Smooth muscle cell (in vitro differentiated cells): ENCODE data around the gene PDE4C. TPM values are rescaled to one million over a fixed set of nuclear protein-coding genes. Genes with fewer than 3 reads are reported as not detected.

ENCODE experiments used
- DNase-seq: peaks from one replicate; lab custom pipeline; 2025; ENCODE audit not compliant: unreplicated experiment; lab: John Stamatoyannopoulos, UW
- H2AFZ ChIP-seq: fragments of 200-600 bp; sonication (generic); 2 replicates; pipeline ENCODE4 v1.6.0; 2016; ENCODE audit warnings: antibody characterized with exemption, low read depth, mild to moderate bottlenecking
- H3F3A ChIP-seq: fragments of 200-600 bp; sonication (generic); 2 replicates; pipeline ENCODE4 v1.6.0; 2017; ENCODE audit warnings: antibody characterized with exemption, low read depth
- H3K27ac ChIP-seq: fragments of 200-600 bp; sonication (generic); 2 replicates; pipeline ENCODE4 v1.5.1; 2016; ENCODE audit warnings: low read depth, mild to moderate bottlenecking
- H3K27me3 ChIP-seq: fragments of 200-600 bp; sonication (generic); 2 replicates; pipeline ENCODE4 v1.6.1; 2016; ENCODE audit warnings: low read depth, mild to moderate bottlenecking
- H3K36me3 ChIP-seq: fragments of 200-600 bp; sonication (generic); 2 replicates; pipeline ENCODE4 v1.5.1; 2016; ENCODE audit warnings: low read depth
- H3K4me1 ChIP-seq: fragments of 200-600 bp; sonication (generic); 2 replicates; pipeline ENCODE4 v1.5.1; 2016; ENCODE audit warnings: low read depth
- H3K4me2 ChIP-seq: fragments of 200-600 bp; sonication (generic); 2 replicates; pipeline ENCODE4 v1.6.0; 2016; ENCODE audit warnings: mild to moderate bottlenecking
- H3K4me3 ChIP-seq: fragments of 200-600 bp; sonication (generic); 2 replicates; pipeline ENCODE4 v1.5.1; 2016; ENCODE audit warnings: mild to moderate bottlenecking
- H3K79me2 ChIP-seq: fragments of 200-600 bp; sonication (generic); 2 replicates; pipeline ENCODE4 v1.6.0; 2016; ENCODE audit warnings: low read depth, mild to moderate bottlenecking
- H3K9ac ChIP-seq: fragments of 200-600 bp; sonication (generic); 2 replicates; pipeline ENCODE4 v1.6.0; 2016; ENCODE audit warnings: low read depth
- H3K9me3 ChIP-seq: fragments of 200-600 bp; sonication (generic); replicated peaks from 2 replicates; pipeline ENCODE4 v1.5.1; 2016; ENCODE audit warnings: low read depth
- H4K20me1 ChIP-seq: fragments of 200-600 bp; sonication (generic); 2 replicates; pipeline ENCODE4 v1.6.0; 2016; ENCODE audit warnings: low read depth
- WGBS: methylation state at CpG from one replicate; pipeline ENCODE4 v1.1.7; 2016; ENCODE audit warnings: low lambda C conversion rate; 5-methylcytosine and 5-hydroxymethylcytosine counted together
- polyA plus RNA-seq: library from polyadenylated mRNA; unstranded; fragments of >200 nt; fragmentation: Nextera tagmentation; extraction: Ambion mirVana; gene quantifications from 2 replicates; pipeline ENCODE4 v1.2.1, GENCODE V29; 2016
- total RNA-seq: library from RNA; depleted of rRNA; stranded (reverse); fragments of >200 nt; gene quantifications from 2 replicates; pipeline ENCODE4 v1.2.3, GENCODE V29; 2014
- TF ChIP-seq, protein P1 (sequence below): fragments of 200-600 bp; sonication (generic); IDR thresholded peaks from 2 replicates; pipeline ENCODE4 v1.5.1; 2017; ENCODE audit warnings: borderline replicate concordance, mild to moderate bottlenecking, antibody characterized with exemption; ENCODE audit not compliant: insufficient read depth, poor library complexity, severe bottlenecking

PDE4C gene
- total and polyA plus RNA-seq, 2 experiments from 2014 or later = 1.1 to 1.7 TPM

DNA sequence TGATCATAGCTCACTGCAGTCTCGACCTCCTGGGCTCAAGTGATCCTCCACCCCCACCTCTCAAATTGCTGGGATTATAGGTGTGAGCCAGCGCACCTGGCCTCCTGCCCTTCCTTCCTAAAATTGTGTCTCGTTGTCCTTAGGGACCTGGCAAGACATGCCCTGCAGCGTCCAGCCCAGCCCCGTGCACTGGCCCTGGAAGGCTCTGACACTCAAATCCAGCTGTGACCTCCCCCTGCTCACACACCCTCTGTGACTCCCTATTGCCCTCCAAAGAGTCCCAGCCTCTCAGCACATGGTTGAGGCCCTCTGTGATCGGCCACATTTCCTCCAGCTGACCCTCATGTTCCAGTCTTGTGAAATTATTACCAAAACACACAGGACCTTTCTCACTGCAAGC is 28.3 kb downstream of the PDE4C start:
- Histone ChIP-seq H3K4me2 (no peak overlapping the region), H3F3A (no peaks in the 10 kb centered on the region), H3K9me3 (no peaks in the 10 kb centered on the region), H3K4me3 (no peak overlapping the region), H3K4me1 (peaks cover 10% of the 10 kb centered on the region), H3K9ac (no peak overlapping the region), H2AFZ (no peak overlapping the region), H3K79me2 (no peaks in the 10 kb centered on the region), H3K27ac (no peak overlapping the region), H4K20me1 (peaks cover 13% of the 10 kb centered on the region), H3K36me3 (no peaks in the 10 kb centered on the region), H3K27me3 (no peaks in the 10 kb centered on the region)
- 96% methylated on average over 6 of the region's 6 CpGs for WGBS
- TF ChIP-seq, protein P1, sequence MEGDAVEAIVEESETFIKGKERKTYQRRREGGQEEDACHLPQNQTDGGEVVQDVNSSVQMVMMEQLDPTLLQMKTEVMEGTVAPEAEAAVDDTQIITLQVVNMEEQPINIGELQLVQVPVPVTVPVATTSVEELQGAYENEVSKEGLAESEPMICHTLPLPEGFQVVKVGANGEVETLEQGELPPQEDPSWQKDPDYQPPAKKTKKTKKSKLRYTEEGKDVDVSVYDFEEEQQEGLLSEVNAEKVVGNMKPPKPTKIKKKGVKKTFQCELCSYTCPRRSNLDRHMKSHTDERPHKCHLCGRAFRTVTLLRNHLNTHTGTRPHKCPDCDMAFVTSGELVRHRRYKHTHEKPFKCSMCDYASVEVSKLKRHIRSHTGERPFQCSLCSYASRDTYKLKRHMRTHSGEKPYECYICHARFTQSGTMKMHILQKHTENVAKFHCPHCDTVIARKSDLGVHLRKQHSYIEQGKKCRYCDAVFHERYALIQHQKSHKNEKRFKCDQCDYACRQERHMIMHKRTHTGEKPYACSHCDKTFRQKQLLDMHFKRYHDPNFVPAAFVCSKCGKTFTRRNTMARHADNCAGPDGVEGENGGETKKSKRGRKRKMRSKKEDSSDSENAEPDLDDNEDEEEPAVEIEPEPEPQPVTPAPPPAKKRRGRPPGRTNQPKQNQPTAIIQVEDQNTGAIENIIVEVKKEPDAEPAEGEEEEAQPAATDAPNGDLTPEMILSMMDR = no peak
- no peak for DNase-seq

DNA sequence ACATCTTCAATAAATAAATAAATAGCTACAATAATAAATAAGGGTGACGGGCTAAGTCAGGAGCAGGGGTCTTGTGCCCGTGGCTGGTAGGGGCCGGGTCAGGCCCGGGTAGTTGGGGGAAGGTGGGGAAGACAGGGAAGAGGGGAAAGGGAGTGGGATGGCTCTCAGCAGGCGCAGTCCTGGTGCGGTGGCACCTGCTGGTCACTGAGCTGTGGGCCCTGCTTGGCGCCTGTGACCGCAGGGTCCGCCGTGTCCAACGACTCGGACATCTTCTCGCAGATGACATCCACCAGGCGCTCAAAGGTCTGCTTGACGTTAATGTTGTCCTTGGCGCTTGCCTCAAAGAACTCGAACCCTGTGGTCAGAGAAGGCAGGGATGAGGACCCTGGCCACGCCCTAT is 28.9 kb downstream of the PDE4C start:
- H3K27ac ChIP-seq = no peak overlapping the region
- DNase-seq = no peak
- peaks cover 8% of the 10 kb centered on the region for H3K4me1 ChIP-seq
- H3K4me2 ChIP-seq = no peak overlapping the region
- H2AFZ ChIP-seq = no peak overlapping the region
- H3F3A ChIP-seq = peaks cover 2% of the 10 kb centered on the region
- WGBS = 88% methylated on average over 10 of the region's 18 CpGs
- TF ChIP-seq, protein P1 = no peak
- no peaks in the 10 kb centered on the region for H3K79me2 ChIP-seq
- H3K9me3 ChIP-seq = no peaks in the 10 kb centered on the region
- H3K4me3 ChIP-seq = no peak overlapping the region
- no peaks in the 10 kb centered on the region for H3K27me3 ChIP-seq
- H3K36me3 ChIP-seq = no peaks in the 10 kb centered on the region
- no peak overlapping the region for H3K9ac ChIP-seq
- peaks cover 7% of the 10 kb centered on the region for H4K20me1 ChIP-seq

DNA sequence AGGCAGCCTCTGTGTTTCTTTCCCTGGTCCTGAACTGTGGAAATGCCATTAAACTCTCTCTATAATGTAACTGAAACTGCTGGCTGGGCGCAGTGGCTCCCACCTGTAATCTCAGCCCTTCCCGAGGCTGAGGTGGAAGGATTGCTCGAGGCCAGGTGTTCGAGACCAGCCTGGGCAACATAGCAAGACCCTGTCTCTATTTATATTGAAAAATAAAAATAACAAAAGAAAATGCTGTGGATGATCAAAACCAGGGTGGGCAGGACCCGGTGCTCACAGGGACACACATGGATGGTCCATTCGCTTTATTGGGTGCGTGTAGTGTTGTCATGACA is 29.8 kb downstream of the PDE4C start:
- Histone ChIP-seq H2AFZ (no peak overlapping the region), H3F3A (peaks cover 5% of the 10 kb centered on the region), H3K27ac (no peak overlapping the region), H3K27me3 (no peaks in the 10 kb centered on the region), H3K9ac (no peak overlapping the region), H3K36me3 (no peaks in the 10 kb centered on the region), H3K9me3 (no peaks in the 10 kb centered on the region), H3K4me3 (no peak overlapping the region), H3K79me2 (no peaks in the 10 kb centered on the region), H3K4me1 (peaks cover 8% of the 10 kb centered on the region), H4K20me1 (no peaks in the 10 kb centered on the region), H3K4me2 (no peak overlapping the region)
- TF ChIP-seq, protein P1 = no peak
- WGBS = 97% methylated on average over 7 of the region's 7 CpGs
- no peak for DNase-seq

DNA sequence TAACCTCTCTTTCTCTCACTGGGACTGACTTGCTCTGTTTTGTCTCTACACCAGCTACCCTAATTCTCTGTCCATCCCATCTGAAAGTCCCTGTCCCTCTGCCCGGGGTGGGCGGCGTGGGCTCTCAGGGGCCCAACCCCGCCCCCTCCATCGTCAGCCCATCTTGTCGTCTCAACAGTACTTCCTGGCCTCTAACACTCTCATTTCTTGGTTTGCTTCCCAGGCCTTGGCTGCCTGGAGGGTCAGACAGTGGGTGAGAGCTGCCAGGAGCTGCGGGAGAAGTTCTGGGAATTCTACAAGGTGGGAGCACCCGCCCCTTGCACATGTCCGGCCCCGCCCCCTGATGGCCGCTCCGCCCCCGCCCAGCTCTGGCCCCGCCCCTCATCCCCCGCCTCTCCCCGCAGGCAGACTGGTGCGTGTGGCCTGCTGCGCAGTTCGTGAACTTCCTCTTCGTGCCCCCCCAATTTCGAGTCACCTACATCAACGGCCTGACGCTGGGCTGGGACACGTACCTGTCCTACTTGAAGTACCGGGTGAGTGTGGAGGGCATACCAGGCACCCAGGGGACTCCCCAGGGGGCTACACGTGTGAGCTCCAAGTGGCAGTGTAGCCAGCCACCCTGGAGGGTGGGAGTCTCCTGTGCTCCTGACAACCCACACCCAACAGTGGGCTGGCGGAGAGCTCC is 31.5 kb downstream of the PDE4C start:
- TF ChIP-seq, protein P1 = no peak
- H2AFZ ChIP-seq = no peak overlapping the region
- H3K4me2 ChIP-seq = peak overlapping the region; percentile 96

More for the DNA sequence above, 31.5 kb downstream of the PDE4C start:
- Histone ChIP-seq H3K9me3 (no peaks in the 10 kb centered on the region), H3K27me3 (no peaks in the 10 kb centered on the region), H3K4me3 (no peak overlapping the region), H3K36me3 (no peaks in the 10 kb centered on the region), H4K20me1 (no peaks in the 10 kb centered on the region), H3K79me2 (no peaks in the 10 kb centered on the region), H3K9ac (no peak overlapping the region), H3K4me1 (peaks cover 8% of the 10 kb centered on the region), H3F3A (peaks cover 5% of the 10 kb centered on the region), H3K27ac (no peak overlapping the region)
- no peak for DNase-seq
- 60% methylated on average over 25 of the region's 27 CpGs for WGBS
